ENCODE results near the gene SPRED2.

Gene SPRED2

DNA sequence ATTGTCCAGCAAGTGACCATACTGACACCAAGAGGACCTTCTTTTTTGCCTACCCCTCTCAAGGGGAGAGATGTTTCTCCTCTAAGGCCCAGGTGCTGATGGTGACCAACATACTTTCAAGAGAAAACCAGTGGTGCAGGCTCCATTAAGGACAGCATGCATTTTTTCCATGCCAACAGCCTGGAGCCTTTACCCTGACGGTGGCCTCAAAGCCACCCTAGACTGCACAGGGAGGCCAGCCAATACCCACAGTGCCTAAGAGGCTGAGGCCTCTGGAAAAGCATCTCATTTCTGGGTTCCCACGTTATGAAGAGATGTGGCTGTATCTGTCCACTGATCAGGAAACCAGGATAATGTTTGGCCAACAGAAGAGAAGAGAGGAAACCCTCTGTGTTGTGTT lies 19.3 kb downstream of the SPRED2 start:
- DNase-seq, result no peak

DNA sequence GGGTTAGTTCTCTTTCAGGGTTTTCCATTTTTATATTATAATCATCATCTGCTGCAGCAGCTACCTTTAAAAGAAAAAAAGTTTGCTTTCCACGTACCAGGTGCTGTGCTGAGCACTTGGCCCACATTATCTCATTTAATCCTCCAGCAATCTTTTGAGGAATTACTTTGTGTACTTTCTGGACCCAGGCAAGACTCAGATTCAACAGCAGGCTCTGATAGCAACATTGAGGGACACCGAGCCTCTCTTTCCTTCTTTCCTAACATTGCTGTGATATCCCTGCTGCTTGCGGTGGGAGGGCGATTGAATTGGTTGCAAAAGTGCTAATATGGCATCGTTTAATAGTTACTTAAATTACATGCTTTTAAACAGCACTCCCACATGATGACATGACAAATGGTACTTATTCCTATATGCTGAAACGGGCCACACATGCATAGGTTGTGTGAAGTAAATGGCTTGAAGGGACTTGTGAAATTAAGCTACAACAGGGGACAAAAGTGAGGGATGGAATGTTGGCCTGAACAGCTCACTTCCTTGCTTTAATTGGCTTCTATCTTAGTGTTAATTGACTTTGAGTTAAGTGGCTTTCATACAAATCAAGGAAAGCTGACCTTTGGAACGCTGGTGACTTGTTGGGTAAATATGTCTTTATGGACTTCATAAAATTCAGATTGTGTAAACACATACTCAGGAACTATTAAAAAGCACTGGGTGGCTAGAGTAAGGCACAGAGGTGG lies 21.2 kb downstream of the SPRED2 start:
- DNase-seq, result no peak

DNA sequence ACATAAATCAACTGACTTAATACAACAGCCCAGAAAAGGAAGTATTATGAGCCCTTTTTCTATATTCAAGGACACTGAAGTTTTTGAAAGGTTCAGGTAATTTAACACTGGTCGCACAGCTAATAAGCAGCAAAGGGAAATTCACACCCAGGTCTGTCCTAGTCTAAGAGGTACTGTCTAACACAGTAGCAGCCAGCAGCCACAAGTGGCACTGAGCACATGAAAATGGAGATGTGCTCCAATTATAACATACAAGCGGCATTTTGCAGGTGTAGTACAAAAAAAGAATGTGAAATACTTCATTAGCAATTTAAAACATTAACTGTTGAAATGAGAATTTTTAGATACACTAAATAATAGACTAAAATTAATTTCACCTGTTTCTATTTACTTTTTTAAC lies 23.4 kb downstream of the SPRED2 start:
- no peak for DNase-seq

DNA sequence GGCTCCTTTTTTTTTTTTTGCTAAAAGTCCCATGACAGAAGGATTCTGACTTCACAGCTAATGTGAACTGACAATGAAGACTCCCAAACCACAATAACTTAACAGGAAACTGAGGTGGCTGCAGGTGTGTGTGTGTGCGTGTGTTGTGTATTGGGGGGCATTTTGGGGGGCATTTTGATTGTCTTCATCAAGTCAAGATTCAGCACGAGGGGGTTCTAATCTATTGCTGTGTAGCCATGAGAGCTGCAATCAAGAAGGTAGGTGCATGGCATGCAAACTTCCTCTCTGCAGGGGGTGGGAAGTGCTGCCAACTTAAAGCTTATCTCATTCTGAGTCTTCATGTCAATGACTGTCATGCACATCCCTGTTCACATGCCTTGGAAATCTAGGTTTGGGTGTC lies 25.2 kb downstream of the SPRED2 start:
- no peak for DNase-seq

DNA sequence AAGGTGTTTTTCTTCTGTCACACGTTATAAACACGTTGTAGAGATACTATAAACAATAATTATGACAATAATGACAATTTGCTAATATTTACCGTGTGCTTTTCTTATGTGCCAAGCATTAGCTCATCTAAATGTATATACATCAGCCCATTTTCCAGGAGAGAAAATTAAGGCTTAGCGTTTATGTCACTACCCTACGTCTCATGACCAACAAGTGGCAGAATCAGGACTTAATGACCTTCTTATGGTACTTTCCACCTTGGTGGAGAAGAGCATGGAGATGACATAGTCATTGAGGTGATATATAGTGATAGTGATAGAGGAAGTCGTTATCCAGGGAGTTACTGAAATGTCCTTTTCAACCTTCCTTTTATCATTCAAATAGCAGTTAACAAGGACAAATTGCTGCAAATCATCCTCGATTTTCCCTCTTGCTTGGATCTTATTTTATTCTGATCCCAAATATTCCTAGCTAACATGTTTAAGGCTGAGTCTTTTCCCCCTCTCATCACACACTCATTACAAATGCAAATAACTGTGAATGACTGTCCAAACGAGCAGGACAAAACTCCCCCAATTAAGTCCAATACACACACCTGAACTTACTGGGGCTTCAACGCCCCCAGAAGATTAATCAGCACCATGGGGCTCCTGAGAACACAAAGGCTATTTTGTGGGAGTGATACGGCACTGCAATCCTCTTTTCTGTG lies 27.3 kb downstream of the SPRED2 start:
- no peak for DNase-seq

DNA sequence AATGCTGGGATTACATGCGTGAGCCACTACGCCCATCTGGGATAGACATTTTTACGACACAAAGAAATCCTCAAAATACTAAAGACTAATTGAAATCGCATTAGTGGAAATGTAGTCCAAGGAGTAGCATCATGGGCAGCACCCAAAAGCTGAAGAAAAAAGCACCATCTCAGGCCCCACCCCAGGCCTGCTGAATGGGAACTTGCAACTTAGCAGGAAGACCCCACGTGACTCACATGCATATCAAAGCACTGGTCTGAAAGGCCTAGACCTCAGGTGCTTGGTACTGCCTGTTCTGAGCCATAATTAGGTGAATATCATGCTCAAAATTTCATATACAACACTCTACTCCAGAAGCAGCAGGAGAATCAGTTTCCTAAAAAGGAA lies 28.9 kb downstream of the SPRED2 start:
- no peak for DNase-seq

DNA sequence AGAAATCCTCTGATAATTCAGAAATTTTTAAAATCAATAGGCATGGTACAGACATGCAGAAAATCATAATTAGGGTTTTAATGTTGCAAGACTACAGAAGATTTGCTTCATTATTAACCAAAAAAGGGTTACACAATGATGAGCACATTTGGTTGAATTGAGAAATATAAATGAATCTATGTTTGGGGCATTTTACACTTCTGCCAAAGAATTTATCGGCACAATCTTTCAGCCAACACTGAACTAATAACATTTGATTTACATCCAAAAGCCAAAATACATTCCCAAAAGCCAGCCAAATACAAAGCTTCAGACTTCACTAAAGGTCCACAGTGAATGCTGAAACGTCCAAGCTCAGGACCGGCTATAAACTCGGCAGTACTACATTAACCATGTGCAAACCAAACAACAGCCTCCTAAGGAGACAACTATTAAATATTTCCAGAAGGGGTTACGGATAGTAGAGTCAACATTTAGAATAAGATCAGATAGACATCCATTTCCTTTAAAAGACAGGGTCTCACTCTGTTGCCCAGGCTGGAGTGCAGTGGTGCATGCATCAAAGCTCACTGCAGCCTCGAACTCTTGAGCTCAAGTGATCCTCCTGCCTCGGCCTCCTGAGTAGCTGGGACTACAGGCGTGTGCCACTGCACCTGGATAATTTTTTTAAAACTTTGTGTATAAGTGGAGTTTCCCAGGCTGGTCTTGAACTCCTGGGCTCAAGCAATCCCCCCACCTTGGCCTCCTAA lies 29.4 kb downstream of the SPRED2 start:
- DNase-seq, result no peak

DNA sequence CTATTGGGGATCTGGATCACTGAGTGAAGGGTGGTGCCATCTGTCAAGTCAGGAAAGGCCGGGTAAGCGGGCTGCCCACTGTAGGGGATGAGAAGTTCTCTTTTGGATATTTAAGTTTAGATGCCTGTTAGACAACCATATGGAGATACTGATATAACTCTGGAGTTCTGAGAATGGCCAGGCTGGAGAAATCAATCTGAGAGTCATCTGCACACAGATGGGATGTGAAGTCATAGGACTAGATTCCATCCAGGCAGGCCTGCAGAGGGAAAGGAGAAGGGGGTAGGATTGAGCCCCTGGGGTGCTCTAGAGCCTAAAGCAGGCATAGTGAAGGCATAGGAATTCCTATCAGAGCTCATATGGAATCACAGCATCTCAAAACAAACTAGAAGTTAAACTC lies 30.1 kb downstream of the SPRED2 start:
- DNase-seq, result no peak

DNA sequence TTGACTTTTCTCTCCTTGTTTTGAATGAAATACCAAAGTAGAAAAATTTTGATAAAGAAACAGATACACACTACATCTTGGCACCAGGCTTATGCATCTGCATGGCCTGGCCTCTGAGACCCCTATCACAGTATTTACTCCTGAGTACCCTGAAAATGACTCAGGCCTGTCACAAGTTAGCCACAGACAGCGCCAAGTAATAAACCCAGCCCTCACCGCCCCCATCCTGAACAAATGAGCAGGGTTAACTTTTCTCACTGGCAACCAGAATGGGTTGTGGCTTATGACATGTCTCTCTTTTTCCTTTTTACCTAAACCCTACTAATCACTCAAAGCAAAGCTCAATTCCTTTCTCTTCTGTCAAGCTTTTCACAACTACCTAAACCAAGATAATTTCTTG lies 35.3 kb downstream of the SPRED2 start:
- no peak for DNase-seq

DNA sequence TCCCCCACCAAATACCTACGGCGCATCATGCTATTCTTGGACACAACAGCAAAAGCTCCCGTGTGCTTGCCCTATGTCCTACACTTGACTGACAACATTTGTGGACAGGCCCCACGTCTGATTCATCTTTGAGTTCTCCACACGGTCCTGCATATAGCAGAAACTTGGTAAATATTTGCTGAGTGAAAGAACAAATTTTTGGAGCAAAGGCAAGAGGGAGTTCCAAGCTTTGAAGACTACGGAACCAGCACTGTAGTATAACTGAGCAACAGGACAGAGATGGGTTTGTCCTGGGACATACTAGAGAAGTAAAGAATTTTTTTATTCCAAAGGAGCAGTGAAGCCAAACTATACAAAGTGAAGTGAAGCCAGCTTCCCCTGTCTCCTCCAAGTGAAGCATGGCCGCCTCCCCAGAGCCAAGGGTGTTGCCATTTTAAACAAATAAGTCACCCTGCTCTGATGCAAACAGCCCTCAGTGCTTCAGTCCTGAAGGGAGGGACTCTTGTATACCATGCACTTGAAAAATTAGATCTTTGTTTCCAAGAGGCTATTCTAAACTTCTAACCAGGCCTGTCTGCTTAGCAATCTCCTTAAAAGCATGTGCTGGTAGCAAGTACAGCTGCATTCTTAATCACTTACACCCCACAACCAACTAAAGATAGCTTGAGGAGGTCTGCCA lies 35.9 kb downstream of the SPRED2 start:
- no peak for DNase-seq

DNA sequence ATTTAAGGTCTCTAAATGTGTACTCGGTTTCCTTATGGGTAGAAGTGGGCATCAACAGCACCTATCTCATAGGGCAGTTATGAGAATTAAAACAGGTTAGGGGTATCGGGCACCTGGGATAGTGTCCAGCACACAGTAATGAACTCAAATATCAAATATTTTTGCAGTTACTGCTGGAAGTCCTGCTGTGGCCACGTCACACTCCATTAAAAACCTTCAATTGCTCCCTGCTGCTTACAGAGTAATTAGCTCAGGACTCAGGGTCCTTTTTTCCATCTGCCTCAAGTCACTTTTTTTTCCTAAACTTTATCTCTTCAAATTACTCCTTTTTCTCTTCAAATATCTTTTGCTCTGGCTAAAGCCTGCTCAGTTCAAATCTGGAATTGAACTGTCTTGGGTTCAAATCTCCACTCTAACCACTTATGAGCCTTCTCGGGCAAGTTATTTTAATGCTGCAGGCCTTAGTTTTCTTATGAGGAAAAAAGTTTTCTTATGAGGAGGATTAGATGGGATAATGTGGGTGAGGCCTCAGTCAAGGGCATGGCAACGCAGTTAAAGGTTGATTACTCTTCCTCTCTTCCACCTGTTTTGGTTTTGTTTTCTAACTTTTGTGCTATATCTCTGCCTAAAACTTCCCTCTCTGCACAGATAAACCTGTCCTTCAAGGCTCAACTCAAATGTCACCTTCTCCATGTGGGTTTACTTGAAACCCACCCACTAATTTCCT lies 36.6 kb downstream of the SPRED2 start:
- no peak for DNase-seq

DNA sequence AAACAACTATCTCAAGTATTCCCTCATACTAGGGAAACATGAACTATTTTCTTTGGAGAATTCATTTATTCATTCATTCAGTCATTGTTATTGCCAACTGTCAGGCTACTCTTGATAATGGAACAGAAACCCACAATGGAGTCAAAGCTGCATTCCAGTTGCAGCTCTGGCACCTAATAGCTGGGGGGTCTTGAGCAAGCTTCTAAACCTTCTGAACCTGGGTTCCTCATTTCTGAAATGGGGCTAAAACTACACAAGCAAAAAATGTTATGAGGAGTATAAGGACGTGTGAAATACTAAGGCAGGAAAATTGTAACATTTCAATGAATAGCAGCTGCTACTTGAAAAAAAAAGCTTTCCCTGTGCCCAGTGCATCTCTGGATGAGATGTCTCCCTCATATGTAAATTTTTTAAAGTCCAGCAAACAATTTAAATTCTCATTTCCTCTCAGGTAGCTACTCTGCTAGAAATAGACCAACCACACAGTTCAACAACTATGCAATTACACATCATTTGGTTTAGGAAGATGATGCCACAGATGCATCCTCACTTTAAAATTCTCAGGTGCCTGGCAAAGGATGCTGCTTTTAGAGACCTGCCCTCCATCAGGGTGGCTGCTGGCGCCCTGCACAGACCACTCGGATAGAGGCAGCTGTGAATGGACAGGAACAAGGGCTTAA lies 38.5 kb downstream of the SPRED2 start:
- no peak for DNase-seq

DNA sequence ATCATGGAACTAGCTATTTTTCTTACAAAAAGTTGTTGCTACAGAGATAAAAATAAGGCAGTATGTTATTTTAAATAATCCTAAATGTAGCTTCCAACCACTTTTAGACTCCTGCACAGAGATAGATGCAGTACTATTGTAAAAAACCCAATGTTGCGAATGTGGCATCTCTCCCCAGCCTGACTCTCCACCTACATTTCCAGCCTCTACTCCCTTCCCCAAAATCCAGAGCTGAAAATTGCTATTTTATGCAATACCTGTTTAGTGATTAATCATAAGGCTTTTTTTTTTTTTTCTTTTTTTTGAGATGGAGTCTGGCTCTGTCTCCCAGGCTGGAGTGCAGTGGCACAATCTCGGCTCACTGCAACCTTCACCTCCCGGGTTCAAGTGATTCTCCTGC lies 39.4 kb downstream of the SPRED2 start:
- DNase-seq, result no peak

DNA sequence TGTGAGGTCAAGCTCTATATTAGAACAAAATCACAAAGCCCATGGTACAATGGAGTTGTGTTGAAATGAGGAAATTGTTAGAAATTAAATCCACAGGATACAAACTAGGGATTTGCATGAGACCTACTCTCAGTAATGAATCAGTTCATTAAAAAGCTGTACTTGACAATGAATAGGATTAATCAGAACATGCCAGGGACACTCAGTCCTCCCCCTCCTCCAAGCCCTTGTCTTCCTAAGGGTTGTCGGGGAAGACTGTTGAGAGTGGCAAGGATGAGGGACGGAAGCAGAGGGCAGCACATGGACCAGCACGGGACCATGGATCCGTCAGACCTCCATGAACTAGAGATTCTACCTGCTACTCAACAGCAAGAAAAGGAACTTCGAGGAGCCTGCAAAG lies 39.8 kb downstream of the SPRED2 start:
- no peak for DNase-seq

DNA sequence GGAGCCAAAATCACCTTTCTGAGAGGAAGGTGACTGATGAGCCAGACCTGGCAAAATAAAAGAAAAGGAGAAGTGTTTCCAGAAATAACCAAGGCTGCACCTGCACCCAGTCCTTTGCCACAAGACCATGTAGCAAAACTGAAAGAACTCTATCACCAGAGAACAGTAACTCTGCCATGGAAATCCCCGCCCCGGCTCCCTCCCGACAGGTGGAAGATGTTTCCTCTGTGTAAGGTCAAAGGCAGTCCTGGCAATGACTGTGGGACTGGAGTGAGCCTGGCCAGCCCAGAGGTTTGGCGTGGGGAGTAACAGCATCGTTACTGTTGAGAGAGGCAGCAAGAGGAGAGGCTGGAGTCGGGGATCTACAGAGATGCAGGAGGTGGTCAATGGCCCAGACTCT lies 42.3 kb downstream of the SPRED2 start:
- no peak for DNase-seq

DNA sequence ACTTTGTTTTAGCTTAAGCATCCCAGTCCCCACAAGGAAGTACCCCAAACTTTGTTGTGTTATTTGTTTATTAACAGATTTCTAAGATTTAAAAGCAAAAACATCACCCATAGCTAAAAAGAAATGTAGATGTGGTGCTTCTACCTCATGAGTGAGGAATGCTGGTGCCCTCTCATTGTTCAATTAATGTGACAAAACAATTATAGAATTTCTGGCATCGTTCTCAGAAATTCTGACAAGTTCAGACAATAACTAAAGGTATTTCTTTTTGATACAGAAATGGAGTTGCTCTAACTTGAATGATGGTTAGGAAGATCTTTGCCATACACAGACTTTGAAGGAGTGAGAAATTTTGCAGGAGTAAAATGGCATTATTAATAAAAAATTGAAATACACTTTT lies 42.9 kb downstream of the SPRED2 start:
- DNase-seq, result no peak

DNA sequence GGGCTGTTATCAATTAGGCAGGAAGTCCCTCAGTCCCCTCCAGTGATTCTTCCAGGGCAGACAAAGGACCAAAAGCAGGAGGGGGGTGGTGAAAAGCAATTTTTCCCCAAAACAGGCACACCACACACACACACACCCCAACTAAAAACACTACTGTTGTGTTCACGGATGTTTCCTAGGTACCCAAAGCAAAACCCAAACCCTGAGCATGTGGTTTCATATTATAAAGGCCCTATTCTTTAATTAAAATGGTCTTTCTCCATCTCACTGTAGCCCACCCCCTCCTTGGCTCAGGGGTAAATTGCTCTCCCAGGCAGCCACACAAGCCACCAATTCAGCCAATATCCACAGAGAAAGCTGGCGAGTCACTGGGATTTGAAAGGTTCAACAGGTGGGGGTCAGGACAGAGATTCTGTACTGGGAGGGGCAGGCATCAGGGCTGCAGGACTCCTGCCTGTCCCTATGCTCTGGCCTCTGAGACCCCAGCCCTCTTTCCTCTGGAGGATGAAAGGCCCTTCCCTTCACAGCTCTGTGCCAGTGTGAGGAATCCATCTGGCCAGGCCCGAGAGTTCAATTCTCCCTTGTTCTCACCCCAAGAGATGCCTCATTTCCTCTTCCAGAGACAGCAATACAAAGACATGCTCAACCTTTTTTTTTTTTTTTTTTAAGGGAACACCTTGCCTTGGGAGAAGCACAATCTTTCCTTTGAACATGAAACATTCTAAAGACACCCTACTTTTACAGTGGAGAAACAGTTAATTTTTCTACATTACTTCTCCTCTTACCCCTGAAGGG lies 43.6 kb downstream of the SPRED2 start:
- DNase-seq, result no peak

DNA sequence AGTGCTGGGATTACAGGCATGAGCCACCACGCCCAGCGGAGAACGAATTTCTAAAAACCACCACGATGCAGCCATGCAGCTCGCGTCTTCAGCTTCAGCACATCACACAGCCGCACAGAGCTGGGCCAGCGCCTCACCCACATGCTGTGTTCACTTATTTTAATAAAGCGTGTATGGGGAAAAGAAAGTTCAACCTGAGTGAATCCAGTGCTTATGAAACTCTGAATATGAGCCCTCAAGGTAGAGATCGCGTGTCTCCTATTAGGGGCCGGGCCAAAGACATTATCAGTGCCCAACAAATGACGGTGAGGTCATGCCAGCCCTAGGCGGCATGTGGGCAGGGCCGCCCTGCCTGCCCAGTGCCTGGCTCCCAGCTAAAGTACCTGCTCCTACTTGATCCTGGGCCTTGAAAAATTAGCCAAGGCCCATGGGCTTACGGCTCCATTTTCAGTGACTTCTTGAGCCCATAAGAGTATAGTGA lies 44.3 kb downstream of the SPRED2 start:
- DNase-seq, result no peak

DNA sequence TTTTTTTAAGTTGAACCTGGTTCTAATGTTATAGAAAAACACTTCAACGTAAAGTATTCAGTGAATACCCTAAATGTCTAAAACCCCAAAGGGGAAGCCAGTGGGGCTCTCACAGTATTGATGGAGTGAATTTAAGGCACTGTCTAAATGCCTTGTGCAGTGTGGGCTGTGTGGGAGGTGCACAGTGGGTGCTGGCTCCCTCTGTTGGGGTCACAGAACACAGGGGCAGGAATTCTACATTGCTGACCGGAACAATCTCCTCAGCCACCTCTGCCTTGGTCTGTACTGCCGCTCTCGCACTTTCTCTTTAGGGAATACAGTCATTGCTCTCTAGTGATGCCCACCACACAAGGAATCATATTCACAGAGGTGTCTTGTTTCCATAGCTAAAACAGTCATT lies 45.4 kb downstream of the SPRED2 start:
- no peak for DNase-seq

DNA sequence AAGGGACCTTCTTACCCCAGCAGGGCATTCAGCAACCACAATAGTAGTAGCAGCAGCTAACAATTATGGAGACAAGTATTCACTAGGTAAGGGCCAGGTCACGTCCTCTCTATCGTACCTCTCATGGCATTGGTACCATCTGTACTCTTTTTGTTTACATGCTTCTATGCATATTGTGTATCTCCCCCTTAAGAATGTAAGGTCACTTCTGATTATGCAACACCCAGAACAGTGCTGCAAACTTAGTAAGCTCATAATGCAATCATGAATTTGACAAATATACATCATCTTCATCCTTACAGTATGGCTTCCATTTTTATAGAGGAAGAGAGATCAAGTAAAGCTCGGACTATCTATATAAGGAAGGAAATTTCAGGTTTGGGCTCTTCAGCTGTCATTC lies 46.1 kb downstream of the SPRED2 start:
- no peak for DNase-seq

Measured in activated CD4-positive, alpha-beta T cell treated with anti-CD3 and anti-CD28 coated beads, Interleukin-2, amount 50 U/mL, for 4 hours (primary cell).